Measurements from ENCODE around the gene APOL3. TPM values are rescaled to one million over a fixed set of nuclear protein-coding genes. Genes with fewer than 3 reads are reported as not detected.
"Not testable (repeated sequence)": the region's sequence is repeated elsewhere in the genome, so short reads cannot be mapped to it uniquely, and the experiment has no call there.

The APOL3 gene
- total RNA-seq, 1 experiment from 2014 or later: 0.10 TPM

DNA sequence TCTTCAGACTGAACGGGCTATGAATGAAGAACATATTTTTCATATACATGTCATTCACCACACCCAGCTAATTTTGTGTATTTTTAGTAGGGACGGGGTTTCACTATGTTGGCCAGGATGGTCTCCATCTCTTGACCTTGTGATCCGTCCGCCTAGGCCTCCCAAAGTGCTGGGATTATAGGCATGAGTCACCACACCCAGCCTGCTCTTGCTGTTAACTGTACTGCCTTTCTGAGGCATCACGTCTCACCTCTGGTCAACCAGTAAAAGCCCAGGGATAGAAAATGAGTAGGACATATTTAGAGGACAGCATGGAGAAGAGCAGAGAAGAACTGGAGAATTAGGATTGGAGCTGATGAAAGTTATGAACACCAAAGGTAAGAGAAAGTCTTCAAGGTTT lies 55.6 kb downstream of the APOL3 start:
- DNase-seq (ENCODE audit: extremely low read depth, low read depth): no peak

DNA sequence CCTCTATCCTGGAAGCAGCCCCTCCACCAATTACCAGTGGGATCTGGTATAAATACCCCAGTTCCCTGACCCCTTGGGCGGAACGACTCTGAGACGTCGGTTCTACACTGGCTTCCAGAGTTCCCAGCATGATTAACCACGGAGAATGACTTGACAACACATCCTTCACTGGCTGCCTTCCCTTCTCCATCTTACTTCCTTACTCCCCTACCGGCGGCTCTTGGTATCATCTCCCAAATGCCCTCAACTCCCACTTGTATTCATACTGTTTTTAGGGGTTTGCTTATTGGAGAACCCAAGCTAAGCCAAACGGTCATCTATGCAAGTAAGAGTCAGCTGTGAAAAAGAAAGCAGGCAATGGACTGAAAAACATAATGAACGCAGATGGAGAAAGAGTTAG lies 56.1 kb downstream of the APOL3 start:
- DNase-seq (ENCODE audit: extremely low read depth, low read depth): no peak

DNA sequence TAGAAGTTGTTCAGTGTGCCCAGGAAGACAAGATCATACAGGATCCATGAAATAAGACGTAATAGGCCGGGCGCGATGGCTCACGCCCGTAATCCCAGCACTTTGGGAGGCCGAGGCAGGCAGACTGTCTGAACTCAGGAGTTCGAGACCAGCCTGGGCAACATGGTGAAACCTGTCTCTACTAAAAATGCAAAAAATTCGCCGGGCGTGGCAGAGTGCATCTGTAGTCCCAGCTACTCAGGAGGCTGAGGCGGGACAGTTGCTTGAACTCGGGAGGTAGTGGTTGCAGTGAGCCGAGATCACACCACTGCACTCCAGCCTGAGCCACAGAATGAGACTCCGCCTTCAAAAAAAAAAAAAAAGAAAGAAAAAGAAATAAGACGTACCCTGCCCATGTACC lies 56.7 kb downstream of the APOL3 start:
- no peak for DNase-seq (ENCODE audit: extremely low read depth, low read depth)

DNA sequence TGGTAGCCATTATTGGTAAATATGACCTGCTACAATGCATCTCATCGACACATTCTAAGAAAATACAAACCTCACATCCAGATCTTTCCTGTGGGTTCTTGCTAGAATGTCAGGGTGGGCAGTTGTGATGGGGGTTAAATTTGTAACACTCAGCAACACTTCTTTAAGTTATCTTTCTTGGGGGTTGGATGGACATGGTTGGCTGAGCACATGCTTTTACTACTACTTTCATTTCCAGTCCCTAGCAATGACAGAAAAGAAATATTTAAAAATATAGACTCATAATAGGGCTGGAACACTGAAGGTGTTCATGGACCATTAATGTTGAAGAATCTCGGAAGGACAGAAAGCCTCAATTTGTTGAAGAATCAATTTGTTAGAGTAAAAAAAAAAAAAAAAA lies 57.6 kb downstream of the APOL3 start:
- DNase-seq (ENCODE audit: extremely low read depth, low read depth): no peak

DNA sequence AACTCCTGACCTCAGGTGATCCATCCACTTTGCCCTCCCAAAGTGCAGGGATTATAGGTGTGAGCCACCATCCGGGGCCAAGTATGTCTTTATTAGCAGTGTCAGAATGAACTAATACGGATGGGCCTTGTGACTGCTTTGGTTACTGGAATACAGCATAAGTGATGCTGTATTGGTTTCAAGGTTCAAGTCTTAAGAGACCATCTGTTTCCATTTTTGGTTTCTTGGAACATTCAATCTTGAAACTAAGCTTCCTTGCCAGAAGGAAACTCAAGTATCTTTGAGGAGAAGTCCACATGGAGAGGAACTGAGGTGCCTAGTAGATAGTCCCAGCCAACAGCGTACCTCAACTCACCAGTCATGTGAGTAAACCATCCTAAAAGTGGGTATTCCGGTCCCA lies 58.8 kb downstream of the APOL3 start:
- DNase-seq (ENCODE audit: extremely low read depth, low read depth): no peak

DNA sequence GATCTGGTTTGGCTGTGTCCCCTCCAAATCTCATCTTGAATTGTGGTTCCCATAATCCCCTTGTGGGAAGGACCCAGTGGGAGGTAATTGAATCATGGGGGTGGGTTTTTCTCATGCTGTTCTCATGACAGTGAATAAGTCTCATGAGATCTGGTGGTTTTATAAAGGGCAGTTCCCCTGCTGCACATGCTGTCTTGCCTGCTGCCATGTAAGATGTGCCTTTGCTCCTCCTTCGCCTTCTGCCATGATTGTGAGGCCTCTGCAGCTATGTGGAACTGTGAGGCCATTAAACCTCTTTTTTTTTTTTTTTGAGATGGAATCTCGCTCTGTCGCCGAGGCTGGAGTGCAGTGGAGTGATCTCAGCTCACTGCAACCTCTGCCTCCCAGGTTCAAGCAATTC lies 59.6 kb downstream of the APOL3 start:
- DNase-seq (ENCODE audit: extremely low read depth, low read depth): not testable (repeated sequence)

DNA sequence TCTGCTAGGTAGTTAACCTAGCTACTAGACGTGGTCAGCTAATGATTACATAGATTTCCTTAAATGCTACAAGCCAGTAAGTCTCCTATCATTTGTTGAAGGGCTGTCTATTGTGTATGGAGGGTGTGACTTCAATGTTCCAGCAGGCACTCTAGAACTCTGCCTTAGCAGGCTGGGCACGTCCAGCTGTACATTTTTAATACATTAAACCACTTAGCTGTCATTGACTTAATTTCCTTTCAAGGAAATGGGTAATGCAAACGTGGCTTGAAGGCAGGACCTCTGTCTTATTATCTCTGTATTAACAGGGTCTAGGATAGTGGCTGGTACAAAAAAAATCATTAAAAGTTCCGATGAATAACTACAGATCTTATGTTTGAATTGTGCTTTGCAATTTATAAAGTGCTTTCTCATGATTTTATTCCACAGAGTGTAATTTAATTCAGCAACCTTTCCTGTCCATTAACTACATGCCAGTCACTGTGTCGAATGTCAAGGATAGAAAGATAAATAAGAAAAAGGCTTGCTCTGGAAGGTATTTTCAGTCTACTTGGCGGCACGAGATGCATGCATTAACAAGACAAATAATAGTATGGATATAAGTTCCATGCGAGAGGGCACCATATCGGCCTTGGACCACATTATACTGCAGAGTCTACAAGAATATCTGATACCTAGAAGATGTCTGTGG lies 60.3 kb downstream of the APOL3 start:
- no peak for DNase-seq (ENCODE audit: extremely low read depth, low read depth)

DNA sequence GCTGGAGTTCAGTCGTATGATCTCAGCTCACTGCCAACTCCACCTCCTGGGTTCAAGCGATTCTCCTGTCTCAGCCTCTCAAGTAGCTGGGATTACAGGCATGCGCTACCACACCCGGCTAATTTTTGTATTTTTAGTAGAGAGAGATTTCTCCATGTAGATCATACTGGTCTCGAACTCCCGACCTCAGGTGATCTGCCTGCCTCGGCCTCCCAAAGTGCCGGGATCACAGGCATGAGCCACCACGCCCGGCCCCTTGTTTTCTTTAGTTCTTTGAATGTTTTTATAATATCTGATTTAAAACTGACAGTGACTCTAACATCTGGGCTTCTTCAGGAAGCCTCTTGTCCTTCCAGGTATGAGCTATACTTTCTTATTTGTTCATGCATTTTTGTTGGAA lies 61.0 kb downstream of the APOL3 start:
- DNase-seq (ENCODE audit: extremely low read depth, low read depth): not testable (repeated sequence)

DNA sequence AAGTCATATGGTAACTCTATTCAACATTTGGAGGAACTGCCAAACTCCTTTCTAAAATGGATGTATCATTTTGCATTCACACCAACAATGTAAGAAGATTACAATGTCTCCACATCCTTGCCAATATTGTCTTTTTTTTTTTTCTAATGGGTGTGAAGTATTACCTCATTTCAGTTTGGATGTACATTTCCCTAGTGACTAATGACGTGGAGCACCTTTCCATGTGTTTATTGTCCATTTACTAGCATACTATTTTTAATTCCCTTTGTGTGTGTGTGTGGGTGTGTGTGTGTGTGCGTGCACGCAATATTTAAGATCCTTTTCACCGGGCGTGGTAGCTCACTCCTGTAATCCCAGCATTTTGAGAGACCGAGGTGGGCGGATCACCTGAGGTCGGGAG lies 62.7 kb downstream of the APOL3 start:
- DNase-seq (ENCODE audit: extremely low read depth, low read depth): no peak

DNA sequence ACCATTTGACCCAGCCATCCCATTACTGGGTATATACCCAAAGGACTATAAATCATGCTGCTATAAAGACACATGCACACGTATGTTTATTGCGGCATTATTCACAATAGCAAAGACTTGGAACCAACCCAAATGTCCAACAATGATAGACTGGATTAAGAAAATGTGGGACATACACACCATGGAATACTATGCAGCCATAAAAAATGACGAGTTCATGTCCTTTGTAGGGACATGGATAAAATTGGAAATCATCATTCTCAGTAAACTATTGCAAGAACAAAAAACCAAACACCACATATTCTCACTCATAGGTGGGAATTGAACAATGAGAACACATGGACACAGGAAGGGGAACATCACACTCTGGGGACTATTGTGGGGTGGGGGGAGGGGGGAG lies 69.8 kb downstream of the APOL3 start:
- not testable (repeated sequence) for DNase-seq (ENCODE audit: extremely low read depth, low read depth)

Other genes starting within 250 kb of the APOL3 start
- 48.4 and 54.4 TPM in 2 replicates for gene RBFOX2, start 131.9 kb downstream of the APOL3 start, total RNA-seq (2014; rRNA removed; shearing (Covaris generic))
- gene APOL4, start 41.1 kb upstream of the APOL3 start, total RNA-seq (2014; rRNA removed; shearing (Covaris generic)): not detected in 2 replicates
- 17.7 and 19.1 TPM in 2 replicates for gene APOL2, start 78.8 kb upstream of the APOL3 start, total RNA-seq (2014; rRNA removed; shearing (Covaris generic))
- gene APOL1, start 92.4 kb upstream of the APOL3 start, total RNA-seq (2014; rRNA removed; shearing (Covaris generic)): 1.9 and 2.6 TPM in 2 replicates
- gene MYH9, start 227.2 kb upstream of the APOL3 start, total RNA-seq (2014; rRNA removed; shearing (Covaris generic)): 96.8 and 105 TPM in 2 replicates